ENCODE measurements around the gene GPR26.

Gene GPR26

GRCh38 chr10:123648595-123648994 lies 17.6 kb upstream of the GPR26 start:
- DNase-seq: no peak

DNA sequence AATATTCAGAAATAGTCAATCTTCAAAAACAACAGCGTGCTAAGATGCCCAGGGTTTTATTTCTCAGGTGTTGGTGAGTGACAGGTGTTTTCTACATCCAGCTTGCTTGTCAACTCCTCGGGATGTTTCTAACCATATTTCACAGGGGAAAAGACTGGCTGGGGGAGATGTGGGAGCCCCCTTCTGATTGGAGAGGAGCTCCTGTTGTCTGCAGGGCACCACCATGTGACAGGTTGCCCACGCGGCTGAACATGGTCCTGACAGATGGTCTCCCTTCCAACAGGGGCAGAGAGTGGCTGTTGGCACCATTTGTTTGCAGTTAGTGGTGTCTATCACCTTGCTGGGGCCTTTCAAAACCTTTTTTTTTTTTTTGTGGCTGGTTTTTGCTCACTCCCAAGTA lies 16.5 kb upstream of the GPR26 start:
- no peak for DNase-seq

DNA sequence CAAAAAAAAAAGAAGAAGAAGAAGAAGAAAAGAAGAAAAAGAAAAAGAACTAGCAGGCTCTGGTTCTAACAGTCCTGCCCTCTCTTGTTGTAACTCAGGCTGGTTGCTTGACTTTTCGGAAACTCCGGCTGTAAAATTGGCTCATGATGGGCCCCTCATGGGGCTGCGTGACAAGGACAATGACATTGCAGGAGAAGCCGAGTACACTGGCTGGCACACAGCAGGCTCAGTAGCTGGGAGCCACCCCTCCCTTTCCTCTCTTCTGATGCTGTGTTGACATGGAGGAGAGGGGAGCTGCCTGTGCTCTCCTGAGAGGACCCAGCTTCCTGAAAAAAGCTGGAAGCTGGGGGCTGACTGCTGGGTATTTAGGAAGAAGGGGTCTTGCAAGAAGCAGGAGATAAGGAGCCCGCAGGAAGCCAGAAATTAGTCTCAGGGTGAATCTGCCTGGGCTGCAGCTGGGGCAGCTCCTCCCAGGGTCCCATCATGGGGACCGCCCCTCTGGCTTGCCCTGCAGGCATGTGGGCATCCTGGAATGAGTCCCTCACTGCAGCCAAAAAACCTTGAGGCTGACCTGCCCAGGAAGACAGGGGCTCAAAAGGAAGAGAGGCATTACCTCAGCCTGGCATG lies 14.6 kb upstream of the GPR26 start:
- DNase-seq: no peak

GRCh38 chr10:123655751-123656150 lies 10.4 kb upstream of the GPR26 start:
- no peak for DNase-seq

DNA sequence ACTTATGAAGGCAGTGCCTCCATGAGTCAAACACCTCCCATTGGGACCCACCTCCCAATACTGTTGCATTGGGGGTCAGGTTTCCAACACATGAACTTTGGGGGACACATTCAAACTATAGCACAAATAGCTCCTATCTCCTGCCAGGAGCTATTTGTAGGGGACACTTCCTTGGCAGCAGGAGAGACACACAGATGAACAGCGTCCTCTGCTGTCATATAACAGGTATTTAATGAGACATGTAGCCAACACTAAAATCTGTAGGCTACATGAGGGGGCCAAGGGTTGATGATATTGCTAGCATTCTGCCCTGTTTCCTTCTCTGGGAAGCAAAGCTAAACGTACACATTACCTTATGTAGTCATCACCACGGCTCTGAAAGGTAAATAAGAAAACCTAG lies 2.6 kb upstream of the GPR26 start:
- no peak for DNase-seq

DNA sequence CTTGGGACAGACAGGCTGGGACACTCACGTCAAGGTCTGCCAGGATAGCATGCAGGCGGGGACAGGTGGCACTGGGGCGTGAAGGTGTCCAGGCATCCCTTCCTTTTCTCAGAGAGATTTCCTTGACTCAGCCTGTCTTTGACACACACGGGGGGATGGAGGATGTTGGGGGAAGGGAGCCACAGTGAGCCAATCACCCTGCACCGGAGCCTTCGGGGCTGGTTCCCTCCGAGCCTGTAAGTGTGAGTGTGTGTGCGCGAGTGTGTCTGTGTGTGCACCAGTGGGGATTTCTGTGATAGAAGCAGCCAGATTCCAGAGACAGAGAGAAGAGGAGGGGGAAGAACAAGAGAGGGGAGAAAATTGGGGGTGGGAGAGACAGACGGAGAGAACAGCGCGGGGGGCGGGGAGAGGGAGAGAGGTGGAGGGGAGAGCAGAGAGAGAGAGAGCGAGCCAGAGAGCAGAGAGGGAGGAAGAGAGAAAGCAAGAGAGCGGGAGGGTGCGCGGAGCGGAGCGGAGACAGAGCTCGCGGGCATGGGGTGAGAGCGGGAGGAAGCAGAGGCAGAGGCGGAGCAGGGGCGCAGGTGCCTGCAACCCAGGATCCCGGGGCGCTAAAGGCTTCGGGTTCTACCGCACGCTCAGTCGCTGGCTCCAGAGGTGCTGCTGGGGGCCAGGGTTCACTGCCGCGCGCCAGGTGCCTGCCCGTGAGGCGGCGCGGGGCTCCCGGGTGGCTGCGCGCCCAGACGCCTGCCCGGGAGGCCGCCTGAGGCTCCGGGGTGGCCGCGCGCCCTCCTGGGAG lies 466 bp upstream of the GPR26 start:
- no peak for DNase-seq

DNA sequence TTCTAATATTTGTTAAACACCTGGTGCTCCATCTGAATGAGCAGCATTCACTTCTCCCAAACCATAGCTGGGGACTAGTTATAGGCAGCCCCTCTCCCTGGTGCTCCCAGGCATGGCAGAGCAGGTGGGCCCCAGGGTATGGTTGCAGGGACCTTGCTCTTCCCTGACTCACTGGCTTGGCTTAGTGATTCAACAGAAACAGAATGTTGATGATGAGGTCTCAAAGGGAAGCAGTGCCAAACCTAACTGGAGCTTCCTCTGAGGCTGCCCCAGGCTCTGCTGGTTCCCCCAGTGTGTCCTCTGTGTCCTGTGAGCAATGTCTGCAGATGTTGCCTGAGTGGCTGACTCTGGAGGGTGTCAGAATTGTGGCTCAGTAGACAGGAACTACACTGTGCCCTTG lies 3.7 kb downstream of the GPR26 start:
- no peak for DNase-seq

DNA sequence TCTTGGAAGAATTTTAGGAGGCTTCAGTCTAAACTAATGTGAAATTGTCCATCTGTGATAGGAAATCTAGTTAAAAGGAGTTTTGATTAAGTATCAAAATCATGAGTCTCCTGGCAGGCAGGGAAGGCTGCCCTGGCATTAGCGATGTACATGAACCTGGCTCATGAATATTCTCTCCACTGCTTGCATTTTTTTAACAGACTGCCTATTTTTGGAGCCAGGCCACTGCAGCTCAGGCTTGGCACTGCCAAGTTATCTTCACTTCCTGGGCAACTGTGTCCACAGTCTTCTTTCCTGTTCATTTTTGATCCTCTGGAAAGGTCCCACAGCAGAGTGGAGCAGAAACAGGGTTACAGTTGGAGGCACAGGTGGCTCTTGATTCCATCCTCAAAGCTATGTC lies 7.0 kb downstream of the GPR26 start:
- DNase-seq: no peak

GRCh38 chr10:123674741-123675140 lies 8.6 kb downstream of the GPR26 start:
- no peak for DNase-seq

DNA sequence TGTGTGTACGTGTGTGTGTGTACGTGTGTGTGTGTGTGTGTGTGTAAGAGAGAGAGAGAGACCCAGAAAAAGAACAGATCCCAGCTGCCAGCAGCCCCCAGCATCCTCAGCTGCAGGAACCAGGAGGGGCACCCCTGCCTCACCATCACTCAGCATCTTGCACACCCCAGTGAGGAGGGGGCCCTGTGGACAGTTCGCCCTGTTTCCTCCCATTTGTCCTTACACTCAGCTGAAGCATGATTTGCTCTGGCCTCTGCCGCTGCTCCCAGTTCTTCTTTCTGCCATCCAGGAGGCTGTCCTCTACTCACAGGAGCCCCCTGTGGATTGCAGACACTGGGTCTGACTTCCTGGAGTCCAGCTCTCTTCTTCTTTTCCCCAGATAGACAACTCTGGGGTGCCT lies 9.7 kb downstream of the GPR26 start:
- DNase-seq: no peak

- no peak for DNase-seq
Observed at GRCh38 chr10:123677556-123677955, 11.4 kb downstream of the GPR26 start.

- DNase-seq: no peak
Observed at GRCh38 chr10:123678376-123678775, 12.2 kb downstream of the GPR26 start.

- DNase-seq: no peak
Observed at GRCh38 chr10:123681285-123681684, 15.1 kb downstream of the GPR26 start.

DNA sequence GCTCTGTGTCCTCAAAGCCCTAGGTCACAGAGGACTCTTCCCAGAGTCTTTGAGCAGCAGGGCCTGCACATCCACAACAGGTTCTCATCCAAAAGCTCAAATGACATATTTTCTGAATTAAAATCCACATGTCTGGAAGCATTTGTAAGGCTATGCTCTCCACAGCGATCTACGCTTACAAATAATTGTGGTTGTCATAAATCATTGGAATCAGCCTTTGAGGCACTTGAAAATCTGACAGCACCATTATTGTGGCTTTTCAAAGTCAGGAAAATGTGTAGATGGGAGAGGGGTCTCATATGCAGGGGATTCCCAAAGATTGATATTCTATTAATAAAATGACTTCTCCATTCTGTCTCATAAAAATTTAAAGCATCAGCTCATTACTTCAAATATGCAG lies 16.3 kb downstream of the GPR26 start:
- DNase-seq: no peak

GRCh38 chr10:123683459-123683858 lies 17.3 kb downstream of the GPR26 start:
- DNase-seq: no peak

- no peak for DNase-seq
Observed at GRCh38 chr10:123683865-123684264, 17.7 kb downstream of the GPR26 start.

GRCh38 chr10:123685260-123685659 lies 19.1 kb downstream of the GPR26 start:
- no peak for DNase-seq

DNA sequence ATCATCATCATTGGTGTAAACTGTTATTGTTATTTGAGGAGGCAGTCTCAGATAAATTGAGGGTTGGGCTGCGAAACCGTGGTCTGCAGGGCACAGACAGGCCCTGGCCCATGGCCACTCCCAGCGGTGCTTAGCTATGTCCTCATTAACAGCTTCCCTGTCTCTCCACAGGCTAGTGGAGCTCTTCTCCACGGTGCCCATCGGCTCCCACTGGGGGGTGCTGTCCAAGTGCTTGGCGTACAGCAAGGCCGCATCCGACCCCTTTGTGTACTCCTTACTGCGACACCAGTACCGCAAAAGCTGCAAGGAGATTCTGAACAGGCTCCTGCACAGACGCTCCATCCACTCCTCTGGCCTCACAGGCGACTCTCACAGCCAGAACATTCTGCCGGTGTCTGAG lies 21.6 kb downstream of the GPR26 start:
- DNase-seq: no peak

DNA sequence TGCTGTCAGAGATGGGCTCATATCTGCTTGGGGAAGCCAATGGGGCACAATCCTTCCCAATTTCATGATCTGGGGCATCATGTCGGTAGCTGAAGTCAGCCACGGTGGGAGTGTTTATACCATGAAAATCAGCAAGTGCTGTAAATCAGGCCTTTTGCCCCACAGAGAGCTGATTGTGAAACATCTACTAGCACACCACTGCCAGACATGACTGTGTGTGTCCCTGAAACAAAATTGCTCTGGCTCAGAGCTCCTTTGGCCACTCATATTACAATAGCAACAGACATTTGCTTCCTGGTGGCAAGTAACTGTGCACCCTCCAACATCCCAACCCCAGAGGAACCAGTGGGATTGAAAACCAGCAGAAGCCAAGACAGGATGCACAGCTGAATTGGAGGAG lies 23.7 kb downstream of the GPR26 start:
- no peak for DNase-seq

DNA sequence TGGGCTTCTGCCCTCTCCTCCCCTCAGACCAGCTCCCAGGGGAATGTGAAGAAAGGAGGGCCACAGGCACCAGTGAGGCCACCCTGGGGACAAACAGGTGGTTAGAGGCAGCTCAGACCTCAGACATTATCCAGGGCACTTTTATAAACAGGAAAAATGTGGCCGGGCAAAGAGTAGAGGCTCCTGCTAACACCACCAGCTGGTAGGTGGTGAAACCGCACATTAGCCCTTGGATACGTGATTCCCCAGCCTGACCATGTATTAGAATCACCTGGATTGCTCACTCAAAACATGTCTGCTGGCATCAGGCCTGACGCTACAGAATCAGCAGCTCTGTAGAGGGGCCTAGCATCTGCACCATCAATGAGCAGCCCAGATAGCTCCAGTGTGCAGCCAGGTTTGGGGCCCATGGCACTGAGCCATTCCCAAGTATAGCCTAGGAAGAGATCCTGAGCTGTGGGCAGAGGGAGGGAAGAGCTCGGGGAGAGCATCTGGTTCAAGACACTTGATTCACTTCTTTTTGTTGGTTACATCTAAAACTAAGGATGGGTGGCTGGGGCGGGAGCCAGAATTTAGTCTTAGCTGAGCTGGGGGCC lies 37.1 kb downstream of the GPR26 start:
- no peak for DNase-seq

DNA sequence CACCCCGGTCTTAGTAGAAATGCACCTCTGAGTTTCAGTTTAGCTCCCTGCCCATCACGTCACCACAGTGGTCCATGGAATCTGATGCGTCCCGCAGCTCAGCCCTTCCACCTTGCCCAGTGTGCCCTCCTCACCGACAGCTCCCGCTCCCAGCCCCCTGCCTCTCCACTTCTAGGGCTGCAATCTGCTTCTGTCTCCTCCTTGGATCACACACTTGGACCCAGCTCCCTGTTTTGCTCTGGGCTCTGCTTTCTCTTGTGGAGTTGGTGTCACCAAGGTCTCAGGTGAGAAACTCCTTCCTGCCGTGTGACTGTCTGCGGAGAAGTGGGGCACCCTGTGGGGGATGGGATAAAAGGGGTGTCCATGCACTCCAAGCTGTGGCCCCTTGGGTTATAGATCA lies 37.9 kb downstream of the GPR26 start:
- no peak for DNase-seq

DNA sequence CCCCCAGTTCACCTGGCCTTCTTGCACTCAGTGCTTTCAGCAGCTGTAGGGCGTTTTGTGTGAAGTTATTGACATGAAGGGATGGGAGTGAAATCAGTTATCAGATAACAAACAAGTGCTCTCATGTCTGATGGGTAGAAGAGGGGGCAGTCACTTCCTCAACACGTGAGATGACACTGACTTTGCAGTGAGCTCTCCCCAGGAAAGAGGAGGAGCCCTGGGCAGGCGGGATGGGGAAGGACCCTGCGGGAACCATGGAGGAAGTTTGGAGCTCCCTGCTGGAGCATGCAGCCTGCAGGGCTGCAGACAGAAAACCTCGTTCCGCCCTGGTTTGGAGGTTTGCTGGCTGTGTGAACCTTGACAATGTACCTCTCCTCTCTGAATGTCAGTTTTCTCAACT lies 38.7 kb downstream of the GPR26 start:
- DNase-seq: no peak

DNA sequence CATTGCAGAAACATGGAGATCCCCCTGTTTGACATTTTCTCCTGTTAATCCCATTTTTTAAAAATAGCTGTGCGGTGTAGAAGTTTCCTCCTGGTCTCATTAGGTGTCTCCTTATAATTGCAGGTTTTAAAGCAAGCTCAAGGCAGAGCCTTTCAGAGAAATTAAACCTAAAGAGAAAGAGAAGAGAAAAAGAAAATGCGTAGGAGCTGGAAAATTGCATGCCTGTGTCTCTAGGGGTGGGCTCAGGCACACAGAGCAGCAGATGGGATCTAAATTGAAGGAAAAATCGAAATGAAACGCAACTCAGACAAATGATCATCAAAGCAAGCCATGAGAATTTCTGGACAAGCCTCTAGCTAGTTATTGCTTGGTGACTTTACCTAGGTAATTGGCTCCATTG lies 40.1 kb downstream of the GPR26 start:
- DNase-seq: no peak

- DNase-seq: no peak
Observed at GRCh38 chr10:123715546-123715945, 49.4 kb downstream of the GPR26 start.

- no peak for DNase-seq
Observed at GRCh38 chr10:123717336-123717735, 51.2 kb downstream of the GPR26 start.
